SK-N-SH treated with all-trans-retinoic acid at 6 μM for 48 hours (cell line): Measurements from ENCODE around the gene STXBP2.

Experiments used
- CSDC2 ChIP-seq: fragments of 250-450 bp; sonication (Bioruptor Pico); IDR thresholded peaks from 2 replicates; pipeline ENCODE4 v1.5.0; 2020; ENCODE audit warnings: mild to moderate bottlenecking, moderate library complexity
- TF ChIP-seq, protein P1 (sequence below): fragments of 250-450 bp; sonication (Bioruptor Pico); IDR thresholded peaks from 2 replicates; pipeline ENCODE4 v1.8.0; 2020; ENCODE audit warnings: mild to moderate bottlenecking, moderate library complexity, borderline replicate concordance
- TF ChIP-seq, protein P2 (sequence below): fragments of 250-450 bp; sonication (Bioruptor Pico); IDR thresholded peaks from 2 replicates; pipeline ENCODE4 v1.5.1; 2020; ENCODE audit warnings: low read depth, mild to moderate bottlenecking, moderate library complexity

- no peak for TF ChIP-seq CSDC2 (CRISPR knock-in tag)
- TF ChIP-seq, protein P1, sequence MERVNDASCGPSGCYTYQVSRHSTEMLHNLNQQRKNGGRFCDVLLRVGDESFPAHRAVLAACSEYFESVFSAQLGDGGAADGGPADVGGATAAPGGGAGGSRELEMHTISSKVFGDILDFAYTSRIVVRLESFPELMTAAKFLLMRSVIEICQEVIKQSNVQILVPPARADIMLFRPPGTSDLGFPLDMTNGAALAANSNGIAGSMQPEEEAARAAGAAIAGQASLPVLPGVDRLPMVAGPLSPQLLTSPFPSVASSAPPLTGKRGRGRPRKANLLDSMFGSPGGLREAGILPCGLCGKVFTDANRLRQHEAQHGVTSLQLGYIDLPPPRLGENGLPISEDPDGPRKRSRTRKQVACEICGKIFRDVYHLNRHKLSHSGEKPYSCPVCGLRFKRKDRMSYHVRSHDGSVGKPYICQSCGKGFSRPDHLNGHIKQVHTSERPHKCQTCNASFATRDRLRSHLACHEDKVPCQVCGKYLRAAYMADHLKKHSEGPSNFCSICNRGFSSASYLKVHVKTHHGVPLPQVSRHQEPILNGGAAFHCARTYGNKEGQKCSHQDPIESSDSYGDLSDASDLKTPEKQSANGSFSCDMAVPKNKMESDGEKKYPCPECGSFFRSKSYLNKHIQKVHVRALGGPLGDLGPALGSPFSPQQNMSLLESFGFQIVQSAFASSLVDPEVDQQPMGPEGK, result no peak
- TF ChIP-seq, protein P2, sequence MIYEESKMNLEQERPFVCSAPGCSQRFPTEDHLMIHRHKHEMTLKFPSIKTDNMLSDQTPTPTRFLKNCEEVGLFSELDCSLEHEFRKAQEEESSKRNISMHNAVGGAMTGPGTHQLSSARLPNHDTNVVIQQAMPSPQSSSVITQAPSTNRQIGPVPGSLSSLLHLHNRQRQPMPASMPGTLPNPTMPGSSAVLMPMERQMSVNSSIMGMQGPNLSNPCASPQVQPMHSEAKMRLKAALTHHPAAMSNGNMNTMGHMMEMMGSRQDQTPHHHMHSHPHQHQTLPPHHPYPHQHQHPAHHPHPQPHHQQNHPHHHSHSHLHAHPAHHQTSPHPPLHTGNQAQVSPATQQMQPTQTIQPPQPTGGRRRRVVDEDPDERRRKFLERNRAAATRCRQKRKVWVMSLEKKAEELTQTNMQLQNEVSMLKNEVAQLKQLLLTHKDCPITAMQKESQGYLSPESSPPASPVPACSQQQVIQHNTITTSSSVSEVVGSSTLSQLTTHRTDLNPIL, result no peak
These were observed 40.9 kb downstream of the STXBP2 start for GRCh38 chr19:7677669-7678311.
